ENCODE measurements around the gene MTHFSD. TPM values are rescaled to one million over a fixed set of nuclear protein-coding genes. Genes with fewer than 3 reads are reported as not detected.

The MTHFSD gene
- total RNA-seq, 1 donor from 2014 or later: 31.8 TPM

DNA sequence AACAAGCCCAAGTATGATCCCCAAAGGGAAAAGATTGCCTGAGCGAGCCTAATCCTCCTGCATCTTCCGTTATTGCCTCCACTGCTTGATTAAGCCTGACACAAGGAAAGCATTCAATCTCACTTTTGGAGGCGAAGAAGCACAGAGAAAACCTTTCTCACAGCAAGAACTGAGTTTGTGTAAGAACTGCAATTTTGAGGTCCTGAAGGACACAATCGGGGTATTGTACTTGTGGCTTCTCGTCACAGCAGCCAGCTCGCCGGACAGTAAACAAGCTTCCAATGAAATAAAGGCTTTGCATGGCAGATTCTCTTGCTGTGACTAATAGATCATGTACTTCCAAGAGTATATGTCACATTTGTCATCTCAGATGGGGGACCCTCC is 63.4 kb downstream of the MTHFSD start:
- H3K4me3 Mint-ChIP-seq: no peak overlapping the region
- intact Hi-C loops (cut with micrococcal nuclease): no loop called here

DNA sequence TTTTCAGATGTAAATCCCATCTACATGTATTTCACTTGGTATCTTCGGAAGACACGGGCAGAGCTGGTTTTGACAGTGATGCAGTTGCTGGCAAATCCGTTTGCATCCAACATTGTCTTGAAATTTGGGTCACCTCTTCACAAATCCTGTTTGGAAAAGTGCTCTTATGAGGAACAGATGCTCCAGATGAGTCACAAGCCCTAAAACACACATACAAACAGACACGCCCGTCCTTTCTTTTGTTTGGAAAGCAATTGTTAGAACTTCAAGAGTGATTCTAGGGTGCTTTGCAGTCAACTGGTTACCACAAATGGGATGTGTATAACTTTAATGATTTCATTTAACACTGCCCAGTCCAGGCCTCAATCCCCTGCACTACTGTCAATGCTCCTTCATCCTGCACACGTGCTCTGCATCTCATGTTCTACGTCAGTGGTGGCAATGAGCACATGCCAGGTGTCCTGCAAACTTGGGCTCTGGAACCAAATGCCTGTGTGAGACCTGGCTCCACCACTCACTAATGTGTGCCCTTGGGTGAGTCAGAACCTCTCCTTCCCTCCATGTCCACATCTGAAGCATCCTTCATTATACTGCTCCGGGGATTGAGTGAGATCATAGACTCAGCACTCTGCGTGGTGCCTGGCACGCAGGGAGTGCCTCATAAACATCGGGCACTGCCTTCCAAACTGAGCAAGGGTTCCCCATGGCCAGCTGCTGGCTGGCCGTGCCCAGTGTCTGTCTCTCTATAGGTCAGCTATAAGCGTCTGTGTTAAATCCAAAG is 64.0 kb downstream of the MTHFSD start:
- Mint-ChIP-seq H3K4me1 (ENCODE audit: low read depth) (no peaks in the 10 kb centered on the region), H3K36me3 (ENCODE audit: low read depth) (no peaks in the 10 kb centered on the region), H3K4me3 (no peak overlapping the region), H3K27me3 (ENCODE audit: insufficient read depth) (peaks cover 37% of the 10 kb centered on the region), H3K9me3 (no peaks in the 10 kb centered on the region), H3K27ac (no peak overlapping the region)
- DNase-seq (ENCODE audit: low spot score): no peak
- intact Hi-C loops (cut with micrococcal nuclease): no loop called here

More for the DNA sequence above, 63.4 kb downstream of the MTHFSD start:
- peaks cover 42% of the 10 kb centered on the region for H3K27me3 Mint-ChIP-seq (ENCODE audit: insufficient read depth)
- no peaks in the 10 kb centered on the region for H3K9me3 Mint-ChIP-seq
- DNase-seq (ENCODE audit: low spot score): no peak
- no peak overlapping the region for H3K27ac Mint-ChIP-seq
- H3K36me3 Mint-ChIP-seq (ENCODE audit: low read depth): no peaks in the 10 kb centered on the region
- no peaks in the 10 kb centered on the region for H3K4me1 Mint-ChIP-seq (ENCODE audit: low read depth)

DNA sequence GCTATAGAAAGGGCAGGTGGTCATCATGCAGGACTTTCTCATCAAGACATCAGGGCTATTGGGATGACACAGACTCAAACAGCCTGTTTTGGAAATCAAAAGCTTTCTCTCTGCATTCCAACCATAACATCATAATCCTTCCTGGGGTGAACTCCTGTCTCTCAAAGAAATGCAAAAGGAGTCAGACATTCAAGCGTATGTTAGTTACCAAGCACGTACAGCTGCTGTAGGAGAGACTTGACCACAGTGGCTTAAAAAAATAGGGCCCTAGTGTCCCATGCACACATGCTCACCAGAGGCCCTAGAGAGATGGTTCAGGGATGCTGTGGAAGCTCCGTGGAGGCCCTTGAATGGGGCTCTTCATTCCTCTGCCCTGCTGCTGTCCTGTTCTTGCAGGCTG is 69.3 kb downstream of the MTHFSD start:
- Mint-ChIP-seq H3K9me3 (no peaks in the 10 kb centered on the region), H3K4me3 (no peak overlapping the region), H3K27me3 (ENCODE audit: insufficient read depth) (no peaks in the 10 kb centered on the region), H3K4me1 (ENCODE audit: low read depth) (no peaks in the 10 kb centered on the region), H3K27ac (no peak overlapping the region), H3K36me3 (ENCODE audit: low read depth) (no peaks in the 10 kb centered on the region)
- intact Hi-C loops (cut with micrococcal nuclease): no loop called here
- DNase-seq (ENCODE audit: low spot score): no peak

DNA sequence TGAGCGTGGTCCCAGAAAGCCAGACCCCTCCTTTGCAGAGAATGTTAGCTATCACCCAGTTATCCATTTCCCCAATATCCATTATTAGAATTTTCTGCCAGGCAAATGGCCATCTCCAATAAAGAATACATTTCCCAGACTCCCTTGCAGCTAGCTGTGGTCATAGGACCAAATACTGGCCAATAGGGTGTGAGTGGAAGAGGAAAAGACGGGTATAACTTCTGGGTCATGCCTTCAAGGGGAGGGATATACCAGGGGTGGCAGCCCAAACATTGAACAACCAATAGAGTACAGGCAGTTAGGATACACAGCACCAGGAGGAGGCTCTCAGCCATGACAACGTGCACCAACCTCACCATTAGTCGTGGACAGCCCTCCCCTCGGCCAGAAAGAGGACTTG is 70.8 kb downstream of the MTHFSD start:
- intact Hi-C loops (cut with micrococcal nuclease): no loop called here
- DNase-seq (ENCODE audit: low spot score): no peak
- Mint-ChIP-seq H3K4me3 (no peak overlapping the region), H3K9me3 (no peaks in the 10 kb centered on the region), H3K4me1 (ENCODE audit: low read depth) (no peaks in the 10 kb centered on the region), H3K36me3 (ENCODE audit: low read depth) (no peaks in the 10 kb centered on the region), H3K27me3 (ENCODE audit: insufficient read depth) (peaks cover 2% of the 10 kb centered on the region), H3K27ac (no peak overlapping the region)

DNA sequence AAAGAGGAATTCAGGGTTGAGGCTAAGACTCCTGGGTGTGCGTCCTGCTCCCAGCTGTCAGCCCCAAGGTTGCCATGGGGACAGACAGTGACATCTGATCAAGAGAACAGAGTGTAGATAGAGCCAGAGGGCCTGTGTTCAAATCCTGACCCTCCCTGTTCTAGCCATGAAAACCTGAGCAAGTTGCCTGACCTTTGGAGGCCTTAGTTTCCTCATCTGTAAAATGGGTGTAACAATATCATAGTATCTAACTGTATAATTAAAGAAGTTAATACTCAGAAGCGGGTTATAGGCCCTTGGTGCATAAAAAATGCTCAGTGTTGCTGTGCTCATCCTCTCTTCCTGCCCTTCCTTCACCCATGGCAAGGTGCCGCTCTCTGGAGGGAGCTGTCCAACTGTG is 73.4 kb downstream of the MTHFSD start:
- H3K27me3 Mint-ChIP-seq (ENCODE audit: insufficient read depth): peaks cover 7% of the 10 kb centered on the region
- intact Hi-C loops (cut with micrococcal nuclease): no loop called here
- H3K27ac Mint-ChIP-seq: no peak overlapping the region
- H3K36me3 Mint-ChIP-seq (ENCODE audit: low read depth): no peaks in the 10 kb centered on the region
- H3K9me3 Mint-ChIP-seq: no peaks in the 10 kb centered on the region
- H3K4me3 Mint-ChIP-seq: no peak overlapping the region
- no peaks in the 10 kb centered on the region for H3K4me1 Mint-ChIP-seq (ENCODE audit: low read depth)
- DNase-seq (ENCODE audit: low spot score): no peak

DNA sequence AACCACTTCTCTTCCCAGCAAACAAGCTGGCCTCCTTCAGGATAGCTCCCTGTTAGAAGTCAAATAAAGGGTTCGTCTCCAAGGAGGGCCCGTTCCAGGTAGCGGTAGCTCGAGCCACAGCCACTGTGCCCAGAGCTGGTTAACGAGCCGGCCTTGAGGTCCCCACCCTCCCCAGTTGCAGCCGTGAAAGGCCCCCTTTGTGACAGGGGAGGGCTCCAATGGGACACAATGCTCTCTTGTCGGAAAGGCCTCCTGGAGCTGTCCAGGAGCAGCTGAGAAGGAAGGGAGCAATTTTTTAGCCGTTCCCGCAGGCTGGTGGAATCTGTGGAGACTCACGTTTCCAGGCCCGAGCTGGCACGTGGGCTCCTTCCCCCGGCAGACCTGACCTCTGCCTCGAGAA is 74.6 kb downstream of the MTHFSD start:
- Mint-ChIP-seq H3K4me1 (ENCODE audit: low read depth) (no peaks in the 10 kb centered on the region), H3K27me3 (ENCODE audit: insufficient read depth) (peaks cover 7% of the 10 kb centered on the region), H3K4me3 (no peak overlapping the region), H3K36me3 (ENCODE audit: low read depth) (no peaks in the 10 kb centered on the region), H3K27ac (no peak overlapping the region), H3K9me3 (no peaks in the 10 kb centered on the region)
- no peak for DNase-seq (ENCODE audit: low spot score)
- intact Hi-C loops (cut with micrococcal nuclease): no loop called here

Other genes starting within 250 kb of the MTHFSD start
- not detected in 2 replicates for gene FOXF1, start 44.7 kb downstream of the MTHFSD start, total RNA-seq
- not detected in 2 replicates for gene FOXC2, start 11.6 kb upstream of the MTHFSD start, total RNA-seq
- 0.05 TPM in 1 of 2 replicates, not detected in the other for gene FOXL1, start 23.3 kb upstream of the MTHFSD start, total RNA-seq